ENCODE results near the gene PPP1CB. TPM values are rescaled to one million over a fixed set of nuclear protein-coding genes. Genes with fewer than 3 reads are reported as not detected.

The PPP1CB gene
- total RNA-seq, 1 experiment from 2014 or later, result 180 TPM

DNA sequence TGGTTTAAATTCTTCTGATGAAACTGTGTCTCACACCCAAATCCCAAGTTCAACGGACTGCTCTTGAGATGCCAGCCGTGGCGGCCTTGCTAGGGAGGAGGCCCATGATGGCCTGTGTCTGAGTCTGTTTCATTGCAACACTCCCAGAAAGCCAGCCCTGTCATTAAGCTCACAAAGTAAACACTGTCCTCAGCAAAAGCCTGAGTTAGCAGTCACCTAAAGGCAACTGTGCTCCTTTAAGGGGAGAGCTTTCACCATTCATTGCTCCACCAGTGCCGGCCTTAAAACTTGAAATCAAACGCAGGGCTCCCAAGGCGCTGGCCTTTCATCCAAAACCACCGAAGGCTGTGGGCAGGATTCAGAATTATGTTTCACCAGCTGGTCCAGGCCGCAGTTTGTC is 42.5 kb upstream of the PPP1CB start:
- intact Hi-C loops (cut with micrococcal nuclease; ENCODE audit: unreplicated experiment), result no loop called here
- Histone ChIP-seq H3K27ac (ENCODE audit: low read length) (no peak overlapping the region), H3K9me3 (ENCODE audit: control insufficient read depth, insufficient read depth, low read depth, low read length) (no peaks in the 10 kb centered on the region), H3K27me3 (ENCODE audit: control insufficient read depth, insufficient read depth, low read length) (no peaks in the 10 kb centered on the region), H3K4me1 (ENCODE audit: control insufficient read depth, insufficient read depth, low read length) (no peaks in the 10 kb centered on the region), H3K36me3 (ENCODE audit: control insufficient read depth, insufficient read depth, low read length) (no peaks in the 10 kb centered on the region), H3K4me3 (ENCODE audit: low read depth in 2 of 2, low read length in 2 of 2) (no peak overlapping the region)
- BruUV-seq (replicated peaks), result no TSS peak
- TF ChIP-seq TCF7L2 (IDR thresholded peaks at IDR 0.05; ENCODE audit: low read depth, low read length), result no peak
- TF ChIP-seq, protein P1, sequence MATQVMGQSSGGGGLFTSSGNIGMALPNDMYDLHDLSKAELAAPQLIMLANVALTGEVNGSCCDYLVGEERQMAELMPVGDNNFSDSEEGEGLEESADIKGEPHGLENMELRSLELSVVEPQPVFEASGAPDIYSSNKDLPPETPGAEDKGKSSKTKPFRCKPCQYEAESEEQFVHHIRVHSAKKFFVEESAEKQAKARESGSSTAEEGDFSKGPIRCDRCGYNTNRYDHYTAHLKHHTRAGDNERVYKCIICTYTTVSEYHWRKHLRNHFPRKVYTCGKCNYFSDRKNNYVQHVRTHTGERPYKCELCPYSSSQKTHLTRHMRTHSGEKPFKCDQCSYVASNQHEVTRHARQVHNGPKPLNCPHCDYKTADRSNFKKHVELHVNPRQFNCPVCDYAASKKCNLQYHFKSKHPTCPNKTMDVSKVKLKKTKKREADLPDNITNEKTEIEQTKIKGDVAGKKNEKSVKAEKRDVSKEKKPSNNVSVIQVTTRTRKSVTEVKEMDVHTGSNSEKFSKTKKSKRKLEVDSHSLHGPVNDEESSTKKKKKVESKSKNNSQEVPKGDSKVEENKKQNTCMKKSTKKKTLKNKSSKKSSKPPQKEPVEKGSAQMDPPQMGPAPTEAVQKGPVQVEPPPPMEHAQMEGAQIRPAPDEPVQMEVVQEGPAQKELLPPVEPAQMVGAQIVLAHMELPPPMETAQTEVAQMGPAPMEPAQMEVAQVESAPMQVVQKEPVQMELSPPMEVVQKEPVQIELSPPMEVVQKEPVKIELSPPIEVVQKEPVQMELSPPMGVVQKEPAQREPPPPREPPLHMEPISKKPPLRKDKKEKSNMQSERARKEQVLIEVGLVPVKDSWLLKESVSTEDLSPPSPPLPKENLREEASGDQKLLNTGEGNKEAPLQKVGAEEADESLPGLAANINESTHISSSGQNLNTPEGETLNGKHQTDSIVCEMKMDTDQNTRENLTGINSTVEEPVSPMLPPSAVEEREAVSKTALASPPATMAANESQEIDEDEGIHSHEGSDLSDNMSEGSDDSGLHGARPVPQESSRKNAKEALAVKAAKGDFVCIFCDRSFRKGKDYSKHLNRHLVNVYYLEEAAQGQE (IDR thresholded peaks at IDR 0.05; ENCODE audit: insufficient read depth in 1 of 2, low read depth in 2 of 2, low read length in 1 of 2), result no peak
- TF ChIP-seq, protein P2, sequence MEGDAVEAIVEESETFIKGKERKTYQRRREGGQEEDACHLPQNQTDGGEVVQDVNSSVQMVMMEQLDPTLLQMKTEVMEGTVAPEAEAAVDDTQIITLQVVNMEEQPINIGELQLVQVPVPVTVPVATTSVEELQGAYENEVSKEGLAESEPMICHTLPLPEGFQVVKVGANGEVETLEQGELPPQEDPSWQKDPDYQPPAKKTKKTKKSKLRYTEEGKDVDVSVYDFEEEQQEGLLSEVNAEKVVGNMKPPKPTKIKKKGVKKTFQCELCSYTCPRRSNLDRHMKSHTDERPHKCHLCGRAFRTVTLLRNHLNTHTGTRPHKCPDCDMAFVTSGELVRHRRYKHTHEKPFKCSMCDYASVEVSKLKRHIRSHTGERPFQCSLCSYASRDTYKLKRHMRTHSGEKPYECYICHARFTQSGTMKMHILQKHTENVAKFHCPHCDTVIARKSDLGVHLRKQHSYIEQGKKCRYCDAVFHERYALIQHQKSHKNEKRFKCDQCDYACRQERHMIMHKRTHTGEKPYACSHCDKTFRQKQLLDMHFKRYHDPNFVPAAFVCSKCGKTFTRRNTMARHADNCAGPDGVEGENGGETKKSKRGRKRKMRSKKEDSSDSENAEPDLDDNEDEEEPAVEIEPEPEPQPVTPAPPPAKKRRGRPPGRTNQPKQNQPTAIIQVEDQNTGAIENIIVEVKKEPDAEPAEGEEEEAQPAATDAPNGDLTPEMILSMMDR (IDR thresholded peaks at IDR 0.05), result no peak
- no peak for TF ChIP-seq POLR2AphosphoS5 (IDR thresholded peaks at IDR 0.05; ENCODE audit: low read depth, low read length)
- TF ChIP-seq SIN3A (IDR thresholded peaks at IDR 0.05; ENCODE audit: borderline replicate concordance, insufficient read depth, low read depth, low read length), result no peak
- in situ Hi-C loops (cut with HindIII; ENCODE audit: low pct_unique_long_range_greater_than_20kb, low sequenced_read_pairs), result no loop called here
- DNase-seq (ENCODE audit: low read depth, low spot score), result no peak
- ChIA-PET CTCF (no interaction called here), POLR2A (no interaction called here)
- no peak for ATAC-seq

DNA sequence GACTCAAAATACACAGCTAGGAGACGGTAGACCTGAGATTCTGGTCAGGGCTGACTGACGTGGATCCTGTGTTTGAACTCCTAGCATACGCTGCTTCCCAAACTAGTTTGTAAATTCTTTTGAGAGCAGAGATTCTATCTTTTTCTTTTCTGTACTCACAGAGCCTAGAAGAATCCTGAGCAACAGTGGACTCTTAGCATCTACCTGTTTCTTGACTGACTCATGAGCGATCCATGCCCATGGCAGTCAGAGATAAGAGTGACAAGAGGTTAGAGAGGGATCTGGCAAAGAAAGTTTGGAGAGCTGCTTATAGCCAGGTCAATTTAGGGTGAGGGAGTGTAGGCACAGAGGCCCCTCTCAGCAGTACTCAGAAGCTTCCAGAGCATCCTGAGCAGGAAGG is 41.1 kb upstream of the PPP1CB start:
- intact Hi-C loops (cut with micrococcal nuclease; ENCODE audit: unreplicated experiment), result no loop called here
- H3K27ac ChIP-seq (ENCODE audit: low read length), result no peak overlapping the region
- POLR2A ChIA-PET, result interaction anchor here (0.5 kb wide), 1 partner anchor 17 kb away, joined by 4 read pairs; no protein-coding TSS in a partner anchor

More for the DNA sequence above, 41.1 kb upstream of the PPP1CB start:
- H3K4me3 ChIP-seq (ENCODE audit: low read depth in 2 of 2, low read length in 2 of 2), result no peak overlapping the region
- BruUV-seq (replicated peaks), result no TSS peak
- no peaks in the 10 kb centered on the region for H3K27me3 ChIP-seq (ENCODE audit: control insufficient read depth, insufficient read depth, low read length)
- CTCF ChIA-PET, result no interaction called here
- ATAC-seq (no peak; the same call in 1 of the 2 replicates), DNase-seq (ENCODE audit: low read depth, low spot score) (no peak)
- TF ChIP-seq POLR2AphosphoS5 (IDR thresholded peaks at IDR 0.05; ENCODE audit: low read depth, low read length) (no peak), TCF7L2 (IDR thresholded peaks at IDR 0.05; ENCODE audit: low read depth, low read length) (no peak), SIN3A (IDR thresholded peaks at IDR 0.05; ENCODE audit: borderline replicate concordance, insufficient read depth, low read depth, low read length) (no peak)
- TF ChIP-seq, protein P1 (IDR thresholded peaks at IDR 0.05; ENCODE audit: insufficient read depth in 1 of 2, low read depth in 2 of 2, low read length in 1 of 2), result no peak
- TF ChIP-seq, protein P2 (IDR thresholded peaks at IDR 0.05), result no peak
- no peaks in the 10 kb centered on the region for H3K4me1 ChIP-seq (ENCODE audit: control insufficient read depth, insufficient read depth, low read length)
- in situ Hi-C loops (cut with HindIII; ENCODE audit: low pct_unique_long_range_greater_than_20kb, low sequenced_read_pairs), result no loop called here
- no peaks in the 10 kb centered on the region for H3K9me3 ChIP-seq (ENCODE audit: control insufficient read depth, insufficient read depth, low read depth, low read length)
- no peaks in the 10 kb centered on the region for H3K36me3 ChIP-seq (ENCODE audit: control insufficient read depth, insufficient read depth, low read length)
